HG02678 (cell line): ENCODE data around the gene PPP2R2B.

Experiments used
- ATAC-seq: cut with Tn5 transposase; IDR thresholded peaks from one replicate; pipeline ENCODE4 v1.9.1; 2021; ENCODE audit warnings: mild to moderate bottlenecking, moderate library complexity; ENCODE audit not compliant: unreplicated experiment

PPP2R2B gene

DNA sequence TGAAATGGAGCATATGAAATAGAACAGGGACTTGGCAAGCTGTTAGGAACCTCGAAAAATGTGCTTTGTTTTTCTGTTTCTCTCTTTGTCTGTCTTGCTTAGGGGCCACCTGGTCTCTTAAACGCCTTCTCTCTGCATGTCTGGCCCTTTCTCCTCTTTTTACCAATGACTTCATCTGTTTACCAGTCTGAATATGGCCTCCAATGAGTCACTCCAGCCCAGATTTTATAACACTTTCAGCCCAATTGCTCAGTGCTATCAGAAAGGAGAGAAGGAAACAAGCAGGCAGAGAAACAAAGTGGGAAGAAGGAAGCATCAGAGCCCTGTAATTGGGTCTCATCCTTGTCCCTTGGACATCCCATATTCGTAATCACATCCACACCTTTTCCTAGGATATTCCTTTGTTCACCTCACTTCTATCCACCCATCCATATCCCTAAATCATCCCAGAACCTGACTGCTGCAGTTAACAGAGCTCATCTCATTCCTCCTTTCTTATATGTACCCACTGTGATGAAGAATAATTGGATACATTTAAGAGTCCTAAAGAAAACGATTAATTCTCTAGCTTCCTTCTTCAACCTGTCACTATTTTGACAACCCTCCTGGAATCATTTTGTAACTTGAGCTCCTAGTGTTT, 210.8 kb downstream of the PPP2R2B start:
- no peak for ATAC-seq

DNA sequence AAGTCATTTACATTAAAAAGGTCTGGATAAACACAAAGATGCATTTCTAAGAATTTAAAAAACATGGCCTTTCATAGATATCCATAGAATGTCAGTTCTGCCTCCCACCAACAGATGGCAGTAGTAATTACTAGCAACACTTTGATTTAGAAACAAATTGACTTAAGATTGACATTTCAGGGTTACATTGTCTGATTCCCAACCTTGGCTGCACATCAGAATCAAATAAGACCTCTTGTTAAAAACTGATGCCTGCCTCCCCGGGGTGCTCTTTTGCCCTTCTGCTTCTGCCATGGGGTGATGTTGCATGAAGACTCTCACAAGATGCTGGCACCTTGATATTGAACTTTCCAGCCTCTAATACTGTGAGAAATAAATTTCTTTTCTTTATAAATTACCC, 216.3 kb downstream of the PPP2R2B start:
- no peak for ATAC-seq

DNA sequence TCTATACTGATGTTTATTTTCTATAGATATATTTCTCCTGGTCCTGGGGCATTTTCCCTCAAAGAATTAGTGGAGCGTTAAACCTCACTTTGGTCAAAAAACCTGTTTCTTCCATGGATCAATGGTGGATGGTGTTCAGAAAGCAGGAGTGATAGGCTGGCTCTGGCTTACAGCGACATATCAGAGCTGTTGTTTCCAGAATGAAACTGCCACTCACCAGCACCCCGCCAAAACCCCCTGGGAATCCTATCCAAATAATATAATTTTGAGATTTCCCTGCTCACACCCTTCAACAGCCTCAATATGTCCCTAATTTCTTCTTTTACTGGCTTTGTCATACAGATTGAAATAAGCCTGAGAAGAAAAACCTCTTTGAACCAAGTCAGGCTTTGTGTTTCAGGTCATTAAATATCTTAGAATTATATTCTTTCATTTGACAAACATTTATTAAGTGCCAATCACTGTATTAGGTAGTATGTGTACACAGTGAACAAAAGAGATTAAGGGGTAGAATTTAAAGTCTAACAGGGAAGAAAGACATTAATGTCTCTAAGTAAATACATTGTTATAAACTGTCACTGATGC, 218.1 kb downstream of the PPP2R2B start:
- no peak for ATAC-seq

DNA sequence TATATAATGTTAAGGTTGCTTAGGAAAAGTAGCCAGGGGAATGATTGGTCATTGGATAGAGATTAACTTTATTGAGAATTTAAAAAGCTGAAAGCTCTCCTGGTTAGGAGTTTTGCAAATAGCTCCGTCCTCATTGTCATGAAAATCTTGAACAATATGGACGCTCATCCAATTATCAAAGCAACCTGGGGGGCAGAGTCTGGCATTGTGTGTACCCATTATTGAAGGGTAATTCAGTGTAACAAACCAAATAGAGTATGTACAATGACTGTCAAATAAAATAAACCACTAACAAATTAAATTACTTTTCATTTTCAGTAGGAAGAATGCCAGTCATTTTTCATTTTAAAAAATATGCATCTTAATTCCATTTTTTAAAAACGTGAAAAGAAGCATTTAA, 218.6 kb downstream of the PPP2R2B start:
- ATAC-seq, result no peak

DNA sequence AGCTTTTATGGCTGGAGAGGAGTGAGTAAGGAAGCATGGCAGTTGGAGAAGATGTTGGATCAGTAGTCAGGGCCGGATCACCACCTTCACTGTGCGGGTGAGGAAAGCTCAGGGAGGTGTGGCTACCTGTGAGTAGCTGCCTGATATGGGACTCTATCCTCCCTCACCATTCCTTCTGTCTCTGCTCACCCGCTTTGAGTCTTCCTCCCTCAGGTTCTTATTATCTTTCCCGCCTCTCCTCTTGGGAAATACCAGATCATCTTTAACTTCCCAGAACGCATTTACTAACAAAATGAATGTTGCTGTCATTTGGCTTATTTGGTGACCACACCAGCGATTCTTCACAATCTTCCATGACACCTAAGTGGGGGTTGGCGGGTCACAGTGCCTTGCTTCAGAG, 221.9 kb downstream of the PPP2R2B start:
- no peak for ATAC-seq

DNA sequence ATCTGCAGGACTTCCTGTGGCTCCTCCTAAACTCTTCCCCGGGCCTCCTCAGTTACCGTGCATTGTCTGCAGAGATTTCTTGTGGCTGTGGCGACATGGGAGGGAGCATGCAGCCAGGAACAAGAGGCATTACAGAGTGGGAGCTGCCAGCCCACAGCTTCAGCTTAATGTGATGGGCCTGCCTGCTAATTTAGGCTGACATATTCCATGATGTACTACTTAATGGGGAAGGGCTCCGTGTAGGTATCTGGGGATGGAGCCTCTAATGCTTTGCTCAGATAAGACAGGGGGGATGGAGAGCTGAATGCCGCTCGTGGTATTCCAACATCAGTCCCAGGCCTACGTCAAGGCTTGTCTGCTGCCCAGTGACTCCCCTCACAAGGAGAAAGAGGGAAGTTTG, 225.0 kb downstream of the PPP2R2B start:
- no peak for ATAC-seq

DNA sequence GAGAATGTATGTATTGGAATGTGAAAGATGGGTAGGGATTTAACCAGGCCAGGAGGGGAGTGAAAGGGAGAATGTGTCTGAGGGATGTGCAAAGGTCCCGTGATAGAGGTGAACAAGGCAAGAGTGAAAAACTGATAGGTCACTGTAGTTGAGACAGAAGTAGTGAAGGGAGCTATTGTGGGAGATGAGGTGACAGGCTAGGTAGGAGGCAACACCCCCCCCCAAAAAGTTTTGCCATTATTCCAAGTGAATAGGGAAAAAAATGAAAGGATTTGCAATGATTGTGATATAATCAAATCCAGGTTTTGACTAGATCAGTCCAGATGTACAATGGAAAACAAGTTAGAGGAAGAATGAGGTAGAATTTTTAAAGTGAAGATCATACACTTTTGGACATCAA, 226.0 kb downstream of the PPP2R2B start:
- no peak for ATAC-seq

DNA sequence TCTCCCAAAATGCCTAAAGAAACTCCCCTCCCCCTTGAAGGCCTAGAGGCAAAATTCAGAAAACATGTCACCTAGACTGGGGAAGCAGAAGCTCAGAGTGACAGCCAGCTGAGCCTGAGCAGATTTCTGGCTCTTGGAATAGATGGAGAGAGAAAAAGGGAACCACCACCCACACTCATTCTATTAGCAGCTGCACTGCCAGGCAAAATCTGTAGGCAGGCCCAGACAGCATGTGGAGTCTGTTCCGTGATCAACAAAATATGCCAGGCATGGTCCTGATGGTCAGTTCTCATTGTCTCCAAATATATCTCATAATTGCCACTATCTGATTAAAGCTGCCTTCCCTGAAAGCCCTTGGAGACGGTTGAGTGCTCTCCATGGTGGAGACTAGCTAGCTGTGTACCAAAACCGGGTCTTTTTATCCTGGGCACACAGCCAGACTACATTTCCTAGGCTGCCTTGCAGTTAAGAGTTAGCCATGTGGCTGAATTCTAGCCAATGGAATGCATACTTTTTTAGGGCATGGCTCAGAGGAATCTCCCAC, 230.8 kb downstream of the PPP2R2B start:
- ATAC-seq, result no peak

DNA sequence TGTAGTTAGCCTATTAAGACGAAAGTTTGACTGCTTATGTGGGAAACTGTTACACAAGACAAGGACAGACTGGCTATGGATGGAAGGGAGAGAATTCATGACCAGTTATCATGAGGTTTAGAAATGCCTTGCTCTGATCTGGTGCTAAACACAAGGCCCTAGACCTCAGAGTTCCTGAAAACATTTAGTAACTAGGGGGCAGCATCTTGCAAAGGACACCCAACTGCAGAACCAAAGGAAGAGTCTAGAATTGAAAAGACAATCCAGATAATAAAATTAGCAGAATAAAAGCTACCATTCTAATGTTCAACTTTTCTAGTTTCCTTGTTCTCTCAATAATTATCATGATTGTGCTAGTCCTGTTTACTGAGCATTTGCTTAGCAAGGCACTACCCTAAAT, 232.1 kb downstream of the PPP2R2B start:
- no peak for ATAC-seq

DNA sequence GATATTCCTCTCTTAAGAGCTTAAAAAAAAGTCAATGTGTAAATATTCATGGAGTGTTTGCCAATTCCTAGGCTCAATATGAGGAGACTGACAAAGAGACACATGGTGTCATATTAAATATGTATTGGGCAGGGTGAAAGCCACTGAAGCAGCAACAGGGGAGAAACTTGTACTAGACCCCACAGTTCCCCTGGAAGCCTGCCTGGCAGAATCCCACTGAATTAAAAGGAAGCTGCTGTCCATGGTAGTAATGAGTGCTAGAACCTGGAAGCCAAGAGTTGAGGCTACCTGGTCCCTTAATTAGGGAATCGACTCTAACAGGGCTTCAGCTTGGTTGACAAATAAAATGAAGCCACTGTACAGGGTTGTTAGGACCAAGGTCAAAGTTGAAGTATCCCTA, 233.2 kb downstream of the PPP2R2B start:
- no peak for ATAC-seq

DNA sequence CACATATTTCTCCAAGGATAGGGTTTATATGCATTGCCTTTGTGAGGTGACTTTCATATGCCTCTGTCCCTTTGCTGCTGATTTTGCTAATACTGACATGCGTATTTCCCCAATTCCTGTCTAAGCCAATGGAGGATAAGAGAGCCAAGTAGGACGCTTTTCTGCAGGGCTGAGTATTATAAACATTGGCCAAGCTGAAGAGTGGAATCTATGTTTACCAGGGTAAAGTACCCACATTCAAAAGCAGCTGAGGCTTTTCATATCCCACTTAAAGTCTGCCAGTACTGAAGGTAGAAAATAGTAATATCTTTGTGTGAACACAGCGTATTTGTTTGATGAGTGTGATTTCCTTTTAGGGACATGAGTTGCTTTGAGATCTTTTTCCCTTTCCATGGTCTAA, 233.7 kb downstream of the PPP2R2B start:
- no peak for ATAC-seq

DNA sequence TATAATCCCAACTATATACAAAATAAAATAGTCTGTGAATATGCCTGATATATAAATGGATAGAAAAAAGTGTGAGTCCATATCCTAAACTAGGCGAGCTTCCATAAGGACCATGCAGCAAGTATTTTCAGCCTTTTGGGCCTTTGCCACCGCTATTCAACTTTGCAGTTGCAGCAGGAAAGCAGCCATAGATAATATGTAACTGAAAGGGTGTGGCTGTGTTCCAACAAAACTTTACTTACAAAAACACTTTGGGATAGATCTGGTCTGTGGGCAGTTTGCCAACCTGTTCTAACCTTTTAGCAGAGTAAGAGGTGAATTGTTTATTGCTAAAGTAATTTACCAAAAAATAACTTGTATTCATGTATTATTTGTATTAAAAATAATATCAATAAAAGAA, 234.8 kb downstream of the PPP2R2B start:
- no peak for ATAC-seq

DNA sequence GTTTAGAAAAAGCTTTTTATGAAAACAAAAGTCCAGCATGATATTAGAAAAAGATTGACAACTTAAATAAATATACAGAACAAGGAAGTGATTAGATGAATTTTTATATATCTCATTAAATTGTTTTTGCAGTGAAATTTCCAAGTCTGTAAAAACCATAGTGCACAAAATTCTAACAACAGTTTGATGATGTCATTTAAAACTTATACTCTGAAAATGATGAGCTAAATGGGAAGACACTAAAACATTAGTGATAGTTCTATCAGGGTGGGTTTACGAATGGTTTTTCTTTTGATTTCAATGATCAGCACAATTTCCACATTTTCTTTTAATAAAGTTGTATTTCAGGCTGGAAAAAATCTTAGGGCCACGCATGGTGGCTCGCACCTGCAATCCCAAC, 236.1 kb downstream of the PPP2R2B start:
- ATAC-seq, result no peak

DNA sequence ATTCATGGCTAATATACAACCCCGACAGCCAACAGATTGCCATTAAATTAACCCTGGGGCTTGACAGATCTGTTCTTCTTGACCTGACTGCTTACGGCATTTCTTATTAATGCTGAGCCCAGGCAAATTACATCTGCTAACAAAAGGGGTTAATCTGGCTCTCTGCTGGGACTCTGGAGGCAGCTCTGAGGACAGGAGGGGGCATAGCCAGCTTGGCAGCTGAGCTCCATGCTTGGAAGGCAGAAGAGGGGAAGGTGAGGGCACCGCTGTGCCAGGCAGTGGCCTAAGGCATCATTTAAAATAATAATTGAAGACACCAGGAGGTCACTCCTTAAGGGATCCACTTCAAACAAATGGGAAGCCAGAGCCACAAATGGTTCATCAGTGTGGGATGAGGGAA, 236.6 kb downstream of the PPP2R2B start:
- ATAC-seq, result no peak

DNA sequence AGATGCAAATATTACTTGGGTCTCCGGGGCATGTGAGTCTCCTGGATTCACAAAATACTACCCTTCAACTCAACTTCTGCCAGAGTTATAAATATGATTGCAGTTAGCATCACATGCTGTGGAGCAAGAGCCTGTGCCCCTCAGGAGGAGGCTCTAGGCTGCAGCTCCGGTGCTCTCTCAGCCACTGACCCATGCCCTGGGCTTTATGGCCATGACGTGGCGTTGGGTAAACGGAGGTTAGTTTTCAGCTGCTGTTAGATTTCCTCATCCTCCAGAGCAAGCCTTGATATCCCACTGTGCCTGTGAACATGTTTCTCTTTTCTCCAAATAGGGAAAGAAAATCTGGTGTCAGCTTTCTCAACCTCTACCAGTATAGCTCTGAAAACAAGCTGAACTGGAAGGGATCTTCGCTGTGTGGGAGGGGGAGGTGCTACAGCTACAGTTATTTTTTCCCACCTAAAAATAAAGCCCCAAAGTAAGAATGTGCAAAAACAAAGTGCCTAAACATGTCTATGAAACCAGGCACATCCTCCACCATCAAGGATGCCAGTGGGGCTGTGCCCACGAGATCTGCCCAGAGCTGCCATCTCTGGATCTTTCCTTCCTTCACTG, 238.2 kb downstream of the PPP2R2B start:
- no peak for ATAC-seq

DNA sequence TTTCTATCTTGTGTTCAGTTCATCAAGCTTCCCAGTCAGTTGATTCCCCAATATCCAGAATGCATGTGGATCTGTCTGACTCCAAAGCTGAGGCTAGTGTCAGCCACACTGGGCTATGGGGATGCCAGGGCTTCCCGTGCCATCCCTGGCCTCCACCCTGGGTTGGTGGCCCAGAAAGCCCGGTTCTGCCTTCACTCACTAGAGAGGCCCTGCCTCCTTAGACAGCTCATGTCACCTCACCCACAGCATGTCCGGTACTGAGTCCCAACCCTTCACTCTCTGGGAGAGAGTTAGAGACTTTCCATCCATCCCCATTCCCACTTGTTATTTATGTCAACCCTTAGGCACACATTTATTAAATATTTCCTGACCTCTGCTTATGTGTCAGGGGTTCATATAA, 243.1 kb downstream of the PPP2R2B start:
- no peak for ATAC-seq

DNA sequence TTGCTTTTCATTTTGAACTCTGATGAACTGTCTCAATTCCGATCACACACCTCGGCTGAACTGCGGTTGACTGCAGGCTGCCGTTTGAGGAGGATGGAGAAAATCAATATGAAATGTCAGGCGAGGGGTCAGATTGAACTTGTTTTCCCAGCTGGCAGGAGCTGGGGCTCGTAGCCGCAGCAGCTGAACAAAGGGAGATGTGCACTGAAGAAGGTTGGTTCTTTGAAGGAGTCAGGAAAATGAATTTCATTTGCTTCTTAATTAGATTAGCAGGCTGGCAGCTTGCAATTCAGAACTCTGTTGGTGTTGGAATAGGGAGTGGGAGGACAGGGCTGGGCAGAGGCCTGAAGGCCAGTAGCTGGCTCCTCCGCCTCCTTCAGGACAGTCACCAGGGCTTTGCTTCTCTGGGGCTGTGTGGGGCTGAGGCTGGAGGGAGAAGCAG, 245.2 kb downstream of the PPP2R2B start:
- no peak for ATAC-seq

DNA sequence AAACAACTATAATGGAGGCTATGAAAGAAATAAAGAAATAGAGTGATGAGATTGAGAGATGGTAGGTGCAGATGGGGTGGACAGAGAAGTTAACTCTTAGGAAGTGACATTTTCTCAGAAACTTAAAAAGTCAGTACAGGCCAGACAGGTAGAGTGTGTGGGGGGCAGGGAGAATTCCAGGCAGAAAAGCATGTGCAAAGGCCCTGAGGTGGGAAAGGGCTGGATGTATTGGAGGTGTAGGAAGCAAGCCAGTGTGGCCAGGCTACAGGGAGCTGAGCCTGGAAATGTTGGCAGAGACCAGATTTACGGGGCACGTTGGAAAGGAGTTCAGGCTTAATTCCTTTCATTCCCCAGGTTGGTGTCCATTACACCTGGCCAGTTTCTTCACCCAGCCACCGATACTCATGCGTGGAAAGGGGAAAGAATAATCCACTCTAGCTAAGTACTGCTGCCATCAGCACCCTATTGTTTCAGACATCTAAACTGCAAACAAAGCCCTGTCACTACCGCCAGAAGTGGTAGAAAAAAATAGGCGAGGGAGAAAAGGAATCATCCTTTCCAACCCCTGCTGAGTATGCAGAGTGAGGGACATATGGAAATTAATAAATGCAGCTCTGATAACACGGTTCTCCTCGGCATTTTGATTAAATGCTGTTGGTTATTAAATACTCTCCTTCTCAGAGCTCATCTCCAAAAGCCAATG, 245.8 kb downstream of the PPP2R2B start:
- no peak for ATAC-seq

DNA sequence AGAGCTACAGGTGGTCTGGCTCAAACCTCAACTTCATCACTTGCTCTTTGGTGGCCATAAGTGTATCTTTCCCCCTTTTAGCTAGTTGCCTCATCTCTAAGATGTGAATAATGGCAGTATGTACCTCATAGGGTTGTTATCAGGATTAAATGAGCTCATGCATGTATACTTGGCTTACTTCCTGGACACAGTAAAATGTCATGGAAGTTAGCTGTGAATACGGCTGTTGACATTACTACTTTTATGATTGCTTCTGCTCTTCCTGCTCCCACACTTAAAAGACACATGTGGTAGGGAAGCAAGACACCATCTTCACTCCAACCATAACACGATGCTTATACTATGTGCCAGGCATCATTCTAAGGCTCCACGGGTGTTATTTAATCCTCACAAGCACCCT, 248.1 kb downstream of the PPP2R2B start:
- ATAC-seq, result no peak

DNA sequence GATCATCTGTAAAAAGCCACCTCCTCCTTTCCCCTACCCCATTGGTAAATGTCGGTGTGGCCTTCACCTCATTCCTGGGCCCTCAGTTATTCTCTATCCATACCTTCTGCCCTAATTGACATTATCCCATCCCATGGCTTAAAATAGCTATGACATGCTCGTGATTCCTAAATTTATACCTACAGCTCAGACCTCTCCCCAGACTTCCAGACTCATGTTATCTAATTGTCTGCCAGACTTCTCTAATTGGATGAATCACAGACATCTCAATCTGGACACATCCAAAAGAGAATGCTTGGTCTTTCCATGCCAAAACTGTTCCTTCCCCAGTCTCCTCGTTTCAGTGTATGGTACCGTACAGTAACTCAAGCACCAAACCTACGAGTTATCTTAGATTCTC, 249.6 kb downstream of the PPP2R2B start:
- no peak for ATAC-seq

DNA sequence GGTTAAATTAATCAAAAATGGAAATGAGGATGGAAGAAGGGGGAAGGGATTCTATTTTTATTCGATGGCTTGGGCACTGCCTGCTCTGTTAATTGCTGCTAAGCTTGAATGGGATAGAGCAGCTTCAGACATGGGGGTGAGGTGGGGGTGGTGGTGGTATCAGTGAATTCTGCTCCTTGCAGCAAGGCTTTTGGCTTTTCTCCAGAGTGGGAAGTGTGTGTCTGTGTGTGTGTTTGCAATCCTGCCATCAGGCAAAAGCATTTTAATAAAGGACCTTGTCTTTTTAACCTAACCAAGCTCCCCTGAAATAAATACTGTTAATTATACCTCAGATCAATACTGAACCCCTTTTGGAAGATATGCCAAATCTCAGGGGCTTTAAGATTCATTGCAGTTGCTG, 251.6 kb downstream of the PPP2R2B start:
- no peak for ATAC-seq

DNA sequence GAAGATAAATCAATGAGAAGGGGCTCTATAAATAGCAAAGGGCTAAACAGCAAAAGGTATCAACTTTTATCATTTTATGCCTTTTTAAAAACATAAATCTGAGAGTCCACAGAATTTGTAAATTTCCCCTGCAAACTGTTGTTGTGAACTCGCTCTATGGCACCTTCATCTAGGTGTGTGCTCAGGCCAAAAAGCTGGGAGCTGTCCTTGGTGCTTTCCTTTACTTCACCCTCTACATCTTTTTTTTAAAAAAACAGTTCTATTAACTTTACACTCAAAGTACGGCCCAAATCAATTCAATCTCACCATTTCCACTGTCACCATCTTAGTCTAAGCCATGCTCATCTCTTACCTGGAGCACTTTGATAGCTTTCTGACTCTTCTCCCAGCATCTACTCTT, 254.4 kb downstream of the PPP2R2B start:
- ATAC-seq, result no peak
